Mesenchymal stem cell (in vitro differentiated cells and primary cell): Measurements from ENCODE around the gene EXOG.

Source experiments
- DNase-seq: peaks from one replicate; pipeline ENCODE4 v3.0.0-alpha.2; 2013
- H2AFZ ChIP-seq: one replicate; pipeline ENCODE4 v1.6.1; 2013; ENCODE audit warnings: low read depth, mild to moderate bottlenecking, control low read depth, inconsistent platforms, low read length, moderate library complexity
- H2AK5ac ChIP-seq: 2 replicates; pipeline ENCODE4 v1.6.1; 2013; ENCODE audit warnings: low read length, moderate library complexity, mild to moderate bottlenecking, inconsistent platforms; ENCODE audit not compliant: severe bottlenecking
- H2BK120ac ChIP-seq: one replicate; pipeline ENCODE4 v1.6.1; 2013; ENCODE audit warnings: low read depth, mild to moderate bottlenecking, inconsistent platforms, low read length, moderate library complexity
- H2BK12ac ChIP-seq, 2 experiments: one replicate each; pipeline ENCODE4 v1.6.1; 2013; ENCODE audit warnings: inconsistent platforms in 2 of 2, low read length in 2 of 2, mild to moderate bottlenecking in 2 of 2, moderate library complexity in 2 of 2, control low read depth in 1 of 2
- H2BK15ac ChIP-seq: one replicate; pipeline ENCODE4 v1.6.1; 2013; ENCODE audit warnings: mild to moderate bottlenecking, low read depth, inconsistent platforms; ENCODE audit not compliant: poor library complexity, severe bottlenecking
- H2BK5ac ChIP-seq: 2 replicates; pipeline ENCODE4 v1.6.1; 2013; ENCODE audit warnings: low read depth, mild to moderate bottlenecking, low read length, control low read depth, inconsistent platforms; ENCODE audit not compliant: poor library complexity, severe bottlenecking
- H3K14ac ChIP-seq, 2 experiments: one replicate each; pipeline ENCODE4 v1.6.1; 2013; ENCODE audit warnings: inconsistent platforms in 2 of 2, low read length in 2 of 2, control low read depth in 1 of 2, mild to moderate bottlenecking in 1 of 2, moderate library complexity in 1 of 2
- H3K18ac ChIP-seq, 2 experiments: one replicate each; pipeline ENCODE4 v1.6.1; 2013; ENCODE audit warnings: inconsistent platforms in 2 of 2, low read length in 2 of 2, control low read depth in 1 of 2, low read depth in 1 of 2, mild to moderate bottlenecking in 1 of 2
- H3K23ac ChIP-seq, 2 experiments: one replicate each; pipeline ENCODE4 v1.6.1; 2013; ENCODE audit warnings: inconsistent platforms in 2 of 2, low read length in 2 of 2, mild to moderate bottlenecking in 2 of 2, moderate library complexity in 2 of 2, control low read depth in 1 of 2
- H3K27ac ChIP-seq: 2 replicates; pipeline ENCODE4 v1.5.1; 2013; ENCODE audit warnings: mild to moderate bottlenecking, moderate library complexity, low read length, control low read depth, inconsistent platforms; ENCODE audit not compliant: poor library complexity, severe bottlenecking
- H3K27me3 ChIP-seq, 2 experiments: 2 replicates each; pipeline versions ENCODE4 v1.6.1 to v1.7.0; 2013; ENCODE audit warnings: low read length in 2 of 2, mild to moderate bottlenecking in 2 of 2, moderate library complexity in 2 of 2, control low read depth in 1 of 2, inconsistent platforms in 1 of 2; ENCODE audit not compliant: control insufficient read depth in 1 of 2, insufficient read depth in 1 of 2
- H3K36me3 ChIP-seq, 2 experiments: 2 replicates each; pipeline versions ENCODE4 v1.6.1 to v1.7.0; 2013; ENCODE audit warnings: low read length in 2 of 2, control low read depth in 1 of 2, inconsistent platforms in 1 of 2, low read depth in 1 of 2, mild to moderate bottlenecking in 1 of 2; ENCODE audit not compliant: insufficient read depth in 2 of 2, control insufficient read depth in 1 of 2
- H3K4ac ChIP-seq, 2 experiments: one replicate each; pipeline ENCODE4 v1.6.1; 2013; ENCODE audit warnings: inconsistent platforms in 2 of 2, low read length in 2 of 2, mild to moderate bottlenecking in 2 of 2, moderate library complexity in 2 of 2, control low read depth in 1 of 2, low read depth in 1 of 2
- H3K4me1 ChIP-seq: 2 replicates; pipeline ENCODE4 v1.6.1; 2013; ENCODE audit warnings: low read depth, low read length, control low read depth; ENCODE audit not compliant: control insufficient read depth, insufficient read depth
- H3K4me2 ChIP-seq: 2 replicates; pipeline ENCODE4 v1.6.1; 2013; ENCODE audit warnings: low read length, mild to moderate bottlenecking, inconsistent platforms; ENCODE audit not compliant: poor library complexity, severe bottlenecking
- H3K4me3 ChIP-seq, 2 experiments: 2 replicates each; pipeline versions ENCODE4 v1.5.1 to v1.7.0; 2013; ENCODE audit warnings: low read length in 2 of 2, mild to moderate bottlenecking in 2 of 2, control low read depth in 1 of 2, low read depth in 1 of 2; ENCODE audit not compliant: insufficient read depth in 1 of 2
- H3K79me1 ChIP-seq: replicated peaks from 2 replicates; pipeline ENCODE4 v1.6.1; 2013; ENCODE audit warnings: mild to moderate bottlenecking, control low read depth, low read length, inconsistent platforms; ENCODE audit not compliant: poor library complexity, severe bottlenecking
- H3K9ac ChIP-seq: 2 replicates; pipeline ENCODE4 v1.7.0; 2013; ENCODE audit warnings: mild to moderate bottlenecking, low read length, moderate library complexity
- H3K9me3 ChIP-seq: 2 replicates; pipeline ENCODE4 v1.7.0; 2013; ENCODE audit warnings: mild to moderate bottlenecking, low read length; ENCODE audit not compliant: control insufficient read depth
- H4K8ac ChIP-seq: one replicate; pipeline ENCODE4 v1.6.1; 2013; ENCODE audit warnings: inconsistent platforms, mild to moderate bottlenecking, low read length, moderate library complexity
- H4K91ac ChIP-seq: one replicate; pipeline ENCODE4 v1.6.1; 2013; ENCODE audit warnings: mild to moderate bottlenecking, low read length, inconsistent platforms
- WGBS: methylation state at CpG from one replicate; pipeline ENCODE4 v1.1.7; 2013; ENCODE audit warnings: mixed read lengths; 5-methylcytosine and 5-hydroxymethylcytosine counted together

Gene EXOG

GRCh38 chr3:38555149-38555840 lies 59.2 kb downstream of the EXOG start:
- no peak overlapping the region for H3K4ac ChIP-seq
- H3K36me3 ChIP-seq = no peaks in the 10 kb centered on the region
- peaks cover 0 to 14% of the 10 kb centered on the region in 2 experiments for H3K27me3 ChIP-seq
- H3K9me3 ChIP-seq = no peaks in the 10 kb centered on the region
- no peak overlapping the region for H3K27ac ChIP-seq
- H2BK120ac ChIP-seq = no peak overlapping the region
- DNase-seq = no peak
- 65% methylated on average over 5 of the region's 6 CpGs for WGBS
- no peak overlapping the region for H2AFZ ChIP-seq
- no peak overlapping the region for H3K23ac ChIP-seq
- H2BK15ac ChIP-seq = no peak overlapping the region
- H3K14ac ChIP-seq = no peak overlapping the region
- H2BK12ac ChIP-seq = no peak overlapping the region
- no peak overlapping the region for H3K9ac ChIP-seq
- H3K4me2 ChIP-seq = no peak overlapping the region
- H3K4me3 ChIP-seq = no peak overlapping the region
- H3K4me1 ChIP-seq = peaks cover 1% of the 10 kb centered on the region
- no peak overlapping the region for H3K18ac ChIP-seq
- no peaks in the 10 kb centered on the region for H3K79me1 ChIP-seq
- H2BK5ac ChIP-seq = no peak overlapping the region
- H4K8ac ChIP-seq = no peak overlapping the region
- no peak overlapping the region for H2AK5ac ChIP-seq
- no peak overlapping the region for H4K91ac ChIP-seq

- no peak overlapping the region for H3K23ac ChIP-seq
- H2BK12ac ChIP-seq = no peak overlapping the region
- peaks cover 5 to 14% of the 10 kb centered on the region in 2 experiments for H3K27me3 ChIP-seq
- no peak overlapping the region for H2BK5ac ChIP-seq
- H2BK15ac ChIP-seq = no peak overlapping the region
- H3K4ac ChIP-seq = no peak overlapping the region
- no peak for DNase-seq
- no peak overlapping the region for H2AFZ ChIP-seq
- H2AK5ac ChIP-seq = no peak overlapping the region
- H3K4me1 ChIP-seq = peaks cover 1% of the 10 kb centered on the region
- no peak overlapping the region for H3K4me2 ChIP-seq
- no peak overlapping the region for H3K14ac ChIP-seq
- no peak overlapping the region for H4K91ac ChIP-seq
- no peaks in the 10 kb centered on the region for H3K36me3 ChIP-seq
- no peak overlapping the region for H3K27ac ChIP-seq
- H3K79me1 ChIP-seq = no peaks in the 10 kb centered on the region
- H3K18ac ChIP-seq = no peak overlapping the region
- no peak overlapping the region for H3K4me3 ChIP-seq
- H3K9ac ChIP-seq = no peak overlapping the region
- no peaks in the 10 kb centered on the region for H3K9me3 ChIP-seq
- no peak overlapping the region for H2BK120ac ChIP-seq
- no peak overlapping the region for H4K8ac ChIP-seq
- WGBS = 81% methylated on average over 2 of the region's 2 CpGs
These were observed 59.8 kb downstream of the EXOG start for GRCh38 chr3:38555926-38556325.

- no peak overlapping the region for H3K4ac ChIP-seq
- H3K27ac ChIP-seq = no peak overlapping the region
- H3K4me3 ChIP-seq = no peak overlapping the region
- H2AFZ ChIP-seq = no peak overlapping the region
- no peak for DNase-seq
- H3K4me1 ChIP-seq = peaks cover 1% of the 10 kb centered on the region
- no peak overlapping the region for H3K14ac ChIP-seq
- H2BK120ac ChIP-seq = no peak overlapping the region
- H4K8ac ChIP-seq = no peak overlapping the region
- no peak overlapping the region for H2BK15ac ChIP-seq
- no peak overlapping the region for H2BK12ac ChIP-seq
- no peak overlapping the region for H3K9ac ChIP-seq
- no peak overlapping the region for H3K18ac ChIP-seq
- H3K36me3 ChIP-seq = no peaks in the 10 kb centered on the region
- no peak overlapping the region for H2AK5ac ChIP-seq
- H3K23ac ChIP-seq = no peak overlapping the region
- no peak overlapping the region for H3K4me2 ChIP-seq
- no peaks in the 10 kb centered on the region for H3K79me1 ChIP-seq
- H3K9me3 ChIP-seq = no peaks in the 10 kb centered on the region
- 45% methylated on average over 3 of the region's 4 CpGs for WGBS
- no peak overlapping the region for H2BK5ac ChIP-seq
- H4K91ac ChIP-seq = no peak overlapping the region
- H3K27me3 ChIP-seq = peaks cover 6 to 21% of the 10 kb centered on the region in 2 experiments
These were observed 60.7 kb downstream of the EXOG start for GRCh38 chr3:38556640-38557358.

GRCh38 chr3:38558864-38559263 lies 62.7 kb downstream of the EXOG start:
- no peak overlapping the region for H2AK5ac ChIP-seq
- no peak overlapping the region for H2AFZ ChIP-seq
- WGBS = 80% methylated on average over 1 of the region's 1 CpG
- H3K79me1 ChIP-seq = no peaks in the 10 kb centered on the region
- peaks cover 10 to 12% of the 10 kb centered on the region in 2 experiments for H3K27me3 ChIP-seq
- no peak overlapping the region for H3K4me3 ChIP-seq
- peaks cover 1% of the 10 kb centered on the region for H3K4me1 ChIP-seq
- no peak overlapping the region for H3K4ac ChIP-seq
- H3K27ac ChIP-seq = no peak overlapping the region
- H3K14ac ChIP-seq = no peak overlapping the region
- no peak overlapping the region for H2BK12ac ChIP-seq
- no peaks in the 10 kb centered on the region for H3K36me3 ChIP-seq
- H3K9ac ChIP-seq = no peak overlapping the region
- no peak overlapping the region for H3K23ac ChIP-seq
- H2BK120ac ChIP-seq = no peak overlapping the region
- no peak overlapping the region for H4K91ac ChIP-seq
- H2BK5ac ChIP-seq = no peak overlapping the region
- no peak overlapping the region for H3K18ac ChIP-seq
- no peak for DNase-seq
- H3K4me2 ChIP-seq = no peak overlapping the region
- H4K8ac ChIP-seq = no peak overlapping the region
- no peak overlapping the region for H2BK15ac ChIP-seq
- H3K9me3 ChIP-seq = no peaks in the 10 kb centered on the region
